Lower leg skin (tissue), 4 donors: Measurements from ENCODE around the gene SEMA3C. TPM values are rescaled to one million over a fixed set of nuclear protein-coding genes. Genes with fewer than 3 reads are reported as not detected.

Experiments used
- DNase-seq, 2 donors: peaks; one replicate each; pipeline ENCODE4 v3.0.0-alpha.2; 2019; ENCODE audit warnings: low spot score in 2 of 2
- H3K4me3 ChIP-seq: fragments of 200-600 bp; sonication (generic); 2 replicates; pipeline ENCODE4 v1.5.1; 2017; ENCODE audit warnings: mild to moderate bottlenecking, low read depth; ENCODE audit not compliant: poor library complexity, severe bottlenecking
- POLR2A ChIP-seq, 2 donors: fragments of 450-650 bp; IDR thresholded peaks; one replicate each; pipeline ENCODE4 v1.6.1; 2016 to 2017; ENCODE audit warnings: antibody characterized with exemption in 2 of 2, mild to moderate bottlenecking in 1 of 2, moderate library complexity in 1 of 2
- WGBS, 2 donors: methylation state at CpG; one replicate each; pipeline ENCODE4 v1.1.5; 2018; 5-methylcytosine and 5-hydroxymethylcytosine counted together
- intact Hi-C: fragments of 100-400 bp; cut with DNase I; formaldehyde crosslinking; loops from one replicate; pipeline ENCODE4 v1.15.0; 2023; ENCODE audit warnings: low total_unique reads
- total RNA-seq, 4 donors: library from RNA; depleted of rRNA; stranded (reverse); fragments of >200 nt; gene quantifications; one replicate each; pipeline ENCODE4 v1.1.0, GENCODE V29; 2016
- TF ChIP-seq, protein P1 (sequence below), 3 donors: fragments of 450-650 bp; IDR thresholded peaks; one replicate each; pipeline ENCODE4 v1.5.1; 2016; ENCODE audit warnings: antibody characterized with exemption in 3 of 3, mild to moderate bottlenecking in 3 of 3, moderate library complexity in 2 of 3

The SEMA3C gene
- total RNA-seq, 4 donors from 2014 or later: 53.0 to 96.6 (median 70.7) TPM

DNA sequence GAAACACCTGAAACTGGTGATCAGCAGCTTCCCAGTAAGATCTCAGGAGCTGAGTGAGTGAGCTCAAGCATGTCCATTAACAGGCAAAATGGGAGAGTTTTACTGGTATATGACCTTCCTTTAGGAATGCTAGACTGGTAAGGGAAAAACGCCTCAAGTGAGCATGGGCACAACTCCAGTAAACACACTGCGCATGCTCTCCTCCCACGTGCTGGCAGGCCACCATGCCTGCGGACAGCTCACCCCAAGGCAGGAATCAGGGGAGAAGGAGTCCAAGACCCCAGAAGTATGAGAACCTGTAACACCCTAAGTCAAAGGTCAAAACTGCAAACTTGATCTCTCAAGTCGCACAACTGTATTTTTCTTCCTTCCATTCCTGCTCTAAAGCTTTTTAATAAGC lies 152.1 kb downstream of the SEMA3C start:
- DNase-seq: no peak
- TF ChIP-seq, protein P1, sequence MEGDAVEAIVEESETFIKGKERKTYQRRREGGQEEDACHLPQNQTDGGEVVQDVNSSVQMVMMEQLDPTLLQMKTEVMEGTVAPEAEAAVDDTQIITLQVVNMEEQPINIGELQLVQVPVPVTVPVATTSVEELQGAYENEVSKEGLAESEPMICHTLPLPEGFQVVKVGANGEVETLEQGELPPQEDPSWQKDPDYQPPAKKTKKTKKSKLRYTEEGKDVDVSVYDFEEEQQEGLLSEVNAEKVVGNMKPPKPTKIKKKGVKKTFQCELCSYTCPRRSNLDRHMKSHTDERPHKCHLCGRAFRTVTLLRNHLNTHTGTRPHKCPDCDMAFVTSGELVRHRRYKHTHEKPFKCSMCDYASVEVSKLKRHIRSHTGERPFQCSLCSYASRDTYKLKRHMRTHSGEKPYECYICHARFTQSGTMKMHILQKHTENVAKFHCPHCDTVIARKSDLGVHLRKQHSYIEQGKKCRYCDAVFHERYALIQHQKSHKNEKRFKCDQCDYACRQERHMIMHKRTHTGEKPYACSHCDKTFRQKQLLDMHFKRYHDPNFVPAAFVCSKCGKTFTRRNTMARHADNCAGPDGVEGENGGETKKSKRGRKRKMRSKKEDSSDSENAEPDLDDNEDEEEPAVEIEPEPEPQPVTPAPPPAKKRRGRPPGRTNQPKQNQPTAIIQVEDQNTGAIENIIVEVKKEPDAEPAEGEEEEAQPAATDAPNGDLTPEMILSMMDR (IDR thresholded peaks at IDR 0.05): no peak
- TF ChIP-seq POLR2A (IDR thresholded peaks at IDR 0.05): no peak
- H3K4me3 ChIP-seq: no peak overlapping the region
- 70 to 75% methylated on average over 5 of the region's 5 CpGs for WGBS, 2 donors
- intact Hi-C loops: no loop called here

DNA sequence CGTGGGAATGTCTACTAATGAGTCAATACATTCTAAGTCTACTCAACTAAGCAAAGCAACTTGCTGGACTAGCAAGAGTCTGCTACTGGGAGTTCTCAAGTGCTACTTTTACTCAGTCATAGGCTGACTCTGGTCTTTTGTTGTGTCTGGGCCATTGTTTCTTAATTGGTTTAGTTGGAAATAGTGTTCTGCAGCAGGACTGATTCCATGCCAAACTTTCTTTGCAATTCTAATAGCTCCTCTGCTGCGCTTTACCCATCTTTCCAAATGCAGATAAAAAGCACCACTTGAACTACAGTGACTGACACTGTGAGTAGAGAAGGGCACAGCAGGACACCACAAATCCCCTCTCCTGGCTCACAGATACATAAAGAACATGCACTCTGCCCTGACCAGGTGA lies 154.7 kb downstream of the SEMA3C start:
- intact Hi-C loops: no loop called here
- WGBS, 2 donors: 90 to 92% methylated on average over 2 of the region's 2 CpGs
- DNase-seq: no peak
- H3K4me3 ChIP-seq: no peak overlapping the region
- TF ChIP-seq POLR2A (IDR thresholded peaks at IDR 0.05): no peak
- TF ChIP-seq, protein P1 (IDR thresholded peaks at IDR 0.05): no peak

DNA sequence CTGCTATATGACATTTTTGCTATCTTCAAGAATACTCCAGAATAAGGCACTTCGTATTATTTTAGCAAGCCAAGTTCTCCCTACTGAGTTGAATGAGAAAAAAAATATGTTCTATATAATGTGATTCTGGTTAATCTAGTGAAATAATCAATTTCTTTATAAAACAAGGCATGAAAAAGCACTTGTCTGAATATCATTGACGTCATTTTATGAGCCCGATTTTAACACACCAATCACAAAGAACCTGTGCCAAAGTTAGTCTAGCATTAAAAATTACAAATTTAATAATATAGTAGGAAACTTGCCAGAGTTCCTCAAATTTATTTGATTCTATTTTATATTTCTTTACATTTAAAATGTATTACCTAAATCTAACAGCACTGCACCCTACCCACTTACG lies 155.1 kb downstream of the SEMA3C start:
- intact Hi-C loops: no loop called here
- 75 to 92% methylated on average over 4 of the region's 4 CpGs for WGBS, 2 donors

DNA sequence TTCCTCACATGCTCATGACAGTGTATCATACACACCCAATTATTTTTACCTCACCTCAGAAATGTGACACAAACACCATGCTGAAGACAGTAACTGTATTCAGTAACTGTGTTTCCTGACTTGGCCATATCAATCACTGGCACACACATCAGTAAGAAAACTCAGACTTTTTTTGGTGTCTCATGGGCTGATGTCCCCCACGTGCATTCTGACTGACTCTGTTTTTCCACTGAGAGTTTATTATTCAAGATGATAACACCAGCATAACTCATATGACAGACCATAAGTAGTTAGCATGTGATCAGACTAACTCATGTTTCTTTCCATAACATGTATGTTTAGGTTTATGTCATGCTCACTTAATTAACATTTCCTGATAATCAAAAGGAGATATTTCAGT lies 155.6 kb downstream of the SEMA3C start:
- intact Hi-C loops: no loop called here
- H3K4me3 ChIP-seq: no peak overlapping the region
- DNase-seq: no peak
- no peak for TF ChIP-seq POLR2A (IDR thresholded peaks at IDR 0.05)
- TF ChIP-seq, protein P1 (IDR thresholded peaks at IDR 0.05): no peak
- 53 to 74% methylated on average over 1 of the region's 1 CpG for WGBS, 2 donors

More for the DNA sequence above, 155.1 kb downstream of the SEMA3C start:
- H3K4me3 ChIP-seq: no peak overlapping the region
- TF ChIP-seq, protein P1 (IDR thresholded peaks at IDR 0.05): no peak
- no peak for DNase-seq

DNA sequence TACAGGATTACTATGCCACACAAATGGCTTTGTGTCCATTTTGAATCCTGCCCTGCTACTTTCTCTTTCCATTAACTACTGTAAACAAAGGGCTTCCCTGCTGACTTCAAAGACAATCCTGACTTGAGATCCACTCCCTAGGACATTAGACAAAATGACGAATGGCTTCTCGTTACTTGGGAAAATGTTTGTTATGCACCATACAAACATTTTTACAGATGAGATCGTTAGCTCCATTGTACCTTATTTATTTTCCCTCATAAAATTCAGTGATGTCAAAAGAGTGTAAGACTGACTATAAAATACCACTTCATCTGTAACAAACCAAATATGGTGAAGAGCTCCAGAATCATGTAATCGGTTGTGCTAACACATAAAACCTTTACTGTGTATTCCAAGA lies 158.6 kb downstream of the SEMA3C start:
- WGBS, 2 donors: 78 to 84% methylated on average over 4 of the region's 4 CpGs
- H3K4me3 ChIP-seq: no peak overlapping the region
- no peak for DNase-seq
- intact Hi-C loops: no loop called here
- TF ChIP-seq, protein P1 (IDR thresholded peaks at IDR 0.05): no peak
- no peak for TF ChIP-seq POLR2A (IDR thresholded peaks at IDR 0.05)

DNA sequence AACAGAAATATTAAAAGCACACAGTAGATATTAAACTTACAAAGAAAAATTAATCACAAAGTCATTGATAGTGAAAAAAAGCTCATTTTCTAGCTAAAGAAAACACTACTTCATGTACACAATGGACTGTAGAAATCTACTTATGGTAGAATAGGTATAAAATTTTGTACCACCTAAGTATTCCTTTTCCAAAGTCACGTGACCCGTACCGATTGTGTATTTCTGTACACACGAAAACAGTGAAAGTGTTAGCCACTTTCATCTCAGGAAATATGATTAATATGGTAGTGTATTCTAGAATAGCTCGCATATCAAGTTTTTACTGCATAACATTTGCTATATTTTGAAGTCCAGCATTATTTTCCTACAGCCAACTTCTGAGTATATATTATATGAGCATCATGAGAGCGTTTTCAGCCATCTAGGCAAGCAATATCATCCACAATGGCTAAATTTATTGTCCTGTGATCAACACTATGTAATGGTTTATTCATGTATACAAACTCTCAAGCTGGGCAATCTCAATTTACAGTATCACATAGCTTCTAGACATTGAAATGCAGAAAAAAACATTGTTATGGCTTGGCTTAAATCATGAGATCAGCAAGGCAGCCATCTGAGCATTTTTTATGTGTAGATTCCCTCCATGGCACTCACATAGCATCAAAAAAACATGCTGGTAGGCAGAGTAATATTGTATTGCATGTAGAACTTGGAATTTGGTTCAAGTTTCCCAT lies 165.7 kb downstream of the SEMA3C start:
- intact Hi-C loops: no loop called here
- TF ChIP-seq, protein P1 (IDR thresholded peaks at IDR 0.05): no peak
- no peak overlapping the region for H3K4me3 ChIP-seq
- WGBS, 2 donors: 83 to 90% methylated on average over 6 of the region's 6 CpGs
- DNase-seq: no peak
